SU-DHL-6 (cell line): ENCODE measurements around the gene VTCN1.

Experiments used
- EZH2phosphoT487 ChIP-seq: fragments of 200-600 bp; sonication (generic), shearing (Covaris generic); conservative IDR thresholded peaks from 2 replicates; pipeline ENCODE4 v1.6.1; 2018; ENCODE audit warnings: mild to moderate bottlenecking, antibody characterized with exemption, low read length, moderate library complexity, mixed read lengths
- TF ChIP-seq, protein P1 (sequence below): fragments of 200-600 bp; sonication (generic); IDR thresholded peaks from one replicate; pipeline ENCODE4 v1.5.1; 2017; ENCODE audit warnings: antibody characterized with exemption, mild to moderate bottlenecking, low read length, moderate library complexity; ENCODE audit not compliant: insufficient read depth, poor library complexity, severe bottlenecking

DNA sequence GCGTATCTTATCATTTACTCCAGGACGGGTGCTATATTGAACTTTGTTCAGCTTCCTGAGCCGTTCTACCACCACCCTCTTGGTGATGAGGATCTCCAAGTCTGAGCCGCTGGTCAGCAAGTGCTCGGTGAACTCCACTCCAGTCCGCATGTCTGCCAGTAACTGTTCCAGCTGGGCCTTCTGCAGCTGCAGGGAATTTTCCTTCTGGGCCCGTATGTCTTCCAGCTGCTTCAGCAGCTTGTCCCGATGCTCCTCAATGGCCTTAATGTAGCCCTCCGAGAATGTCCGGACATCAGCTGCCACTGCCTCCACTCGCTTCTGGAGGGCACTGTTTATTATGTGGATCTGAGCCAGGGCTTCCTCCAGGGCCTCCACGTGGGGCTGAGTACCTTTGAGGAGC, 92.6 kb downstream of the VTCN1 start:
- TF ChIP-seq, protein P1, sequence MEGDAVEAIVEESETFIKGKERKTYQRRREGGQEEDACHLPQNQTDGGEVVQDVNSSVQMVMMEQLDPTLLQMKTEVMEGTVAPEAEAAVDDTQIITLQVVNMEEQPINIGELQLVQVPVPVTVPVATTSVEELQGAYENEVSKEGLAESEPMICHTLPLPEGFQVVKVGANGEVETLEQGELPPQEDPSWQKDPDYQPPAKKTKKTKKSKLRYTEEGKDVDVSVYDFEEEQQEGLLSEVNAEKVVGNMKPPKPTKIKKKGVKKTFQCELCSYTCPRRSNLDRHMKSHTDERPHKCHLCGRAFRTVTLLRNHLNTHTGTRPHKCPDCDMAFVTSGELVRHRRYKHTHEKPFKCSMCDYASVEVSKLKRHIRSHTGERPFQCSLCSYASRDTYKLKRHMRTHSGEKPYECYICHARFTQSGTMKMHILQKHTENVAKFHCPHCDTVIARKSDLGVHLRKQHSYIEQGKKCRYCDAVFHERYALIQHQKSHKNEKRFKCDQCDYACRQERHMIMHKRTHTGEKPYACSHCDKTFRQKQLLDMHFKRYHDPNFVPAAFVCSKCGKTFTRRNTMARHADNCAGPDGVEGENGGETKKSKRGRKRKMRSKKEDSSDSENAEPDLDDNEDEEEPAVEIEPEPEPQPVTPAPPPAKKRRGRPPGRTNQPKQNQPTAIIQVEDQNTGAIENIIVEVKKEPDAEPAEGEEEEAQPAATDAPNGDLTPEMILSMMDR, result no peak
- TF ChIP-seq EZH2phosphoT487, result no peak
